Measurements from ENCODE around the gene KLHL36. TPM values are rescaled to one million over a fixed set of nuclear protein-coding genes. Genes with fewer than 3 reads are reported as not detected.

KLHL36 gene
- total RNA-seq, 1 experiment from 2014 or later: 46.0 TPM

- no peak overlapping the region for H3K27ac ChIP-seq (ENCODE audit: low read length)
- POLR2A ChIA-PET: interaction anchor here (0.6 kb wide), 1 partner anchor 36 kb away, joined by 4 read pairs; no protein-coding TSS in a partner anchor
- TF ChIP-seq SIN3A (IDR thresholded peaks at IDR 0.05; ENCODE audit: borderline replicate concordance, insufficient read depth, low read depth, low read length): no peak
- no peak for TF ChIP-seq CTCF (IDR thresholded peaks at IDR 0.05)
- no peak for TF ChIP-seq TCF7L2 (IDR thresholded peaks at IDR 0.05; ENCODE audit: low read depth, low read length)
- TF ChIP-seq POLR2AphosphoS5 (IDR thresholded peaks at IDR 0.05; ENCODE audit: low read depth, low read length): no peak
- TF ChIP-seq REST (IDR thresholded peaks at IDR 0.05; ENCODE audit: insufficient read depth in 1 of 2, low read depth in 2 of 2, low read length in 1 of 2): no peak
- BruUV-seq (replicated peaks): no TSS peak
- DNase-seq (ENCODE audit: low read depth, low spot score) (no peak), ATAC-seq (no peak)
- H3K27me3 ChIP-seq (ENCODE audit: control insufficient read depth, insufficient read depth, low read length): no peaks in the 10 kb centered on the region
- CTCF ChIA-PET: no interaction called here
- intact Hi-C loops (cut with micrococcal nuclease; ENCODE audit: unreplicated experiment): no loop called here
- no peaks in the 10 kb centered on the region for H3K9me3 ChIP-seq (ENCODE audit: control insufficient read depth, insufficient read depth, low read depth, low read length)
- no peak overlapping the region for H3K4me3 ChIP-seq (ENCODE audit: low read depth in 2 of 2, low read length in 2 of 2)
- H3K4me1 ChIP-seq (ENCODE audit: control insufficient read depth, insufficient read depth, low read length): peaks cover 6% of the 10 kb centered on the region; the same call in 1 of the 2 replicates
- in situ Hi-C loops (cut with HindIII; ENCODE audit: low pct_unique_long_range_greater_than_20kb, low sequenced_read_pairs): no loop called here
- H3K36me3 ChIP-seq (ENCODE audit: control insufficient read depth, insufficient read depth, low read length): no peaks in the 10 kb centered on the region; the same call in 1 of the 2 replicates
These were observed 4.6 kb upstream of the KLHL36 start for GRCh38 chr16:84643674-84644073.

GRCh38 chr16:84648595-84649510 lies 542 bp downstream of the KLHL36 start:
- TF ChIP-seq CTCF (IDR thresholded peaks at IDR 0.05): no peak
- no peak for TF ChIP-seq REST (IDR thresholded peaks at IDR 0.05; ENCODE audit: insufficient read depth in 1 of 2, low read depth in 2 of 2, low read length in 1 of 2)
- TF ChIP-seq TCF7L2 (IDR thresholded peaks at IDR 0.05; ENCODE audit: low read depth, low read length): no peak
- no peak for TF ChIP-seq POLR2AphosphoS5 (IDR thresholded peaks at IDR 0.05; ENCODE audit: low read depth, low read length)
- no peak for TF ChIP-seq SIN3A (IDR thresholded peaks at IDR 0.05; ENCODE audit: borderline replicate concordance, insufficient read depth, low read depth, low read length)
- in situ Hi-C loops (cut with HindIII; ENCODE audit: low pct_unique_long_range_greater_than_20kb, low sequenced_read_pairs): no loop called here

More at GRCh38 chr16:84648595-84649510, 542 bp downstream of the KLHL36 start:
- Histone ChIP-seq H3K36me3 (ENCODE audit: control insufficient read depth, insufficient read depth, low read length) (no peaks in the 10 kb centered on the region; the same call in 1 of the 2 replicates), H3K9me3 (ENCODE audit: control insufficient read depth, insufficient read depth, low read depth, low read length) (no peaks in the 10 kb centered on the region), H3K27ac (ENCODE audit: low read length) (peak overlapping the region; percentile 59), H3K4me3 (ENCODE audit: low read depth in 2 of 2, low read length in 2 of 2) (peak overlapping the region; percentile 64 to 67), H3K27me3 (ENCODE audit: control insufficient read depth, insufficient read depth, low read length) (no peaks in the 10 kb centered on the region), H3K4me1 (ENCODE audit: control insufficient read depth, insufficient read depth, low read length) (peaks cover 6% of the 10 kb centered on the region)
- ChIA-PET POLR2A (interaction anchor here (0.5 kb wide), 1 partner anchor 155 kb away, joined by 3 read pairs; no protein-coding TSS in a partner anchor), CTCF (interaction anchor here (0.6 to 0.8 kb wide), 3 partner anchors 31 to 138 kb away, joined by 3 to 7 read pairs (median 3); no protein-coding TSS in a partner anchor)
- DNase-seq (ENCODE audit: low read depth, low spot score): no peak
- intact Hi-C loops (cut with micrococcal nuclease; ENCODE audit: unreplicated experiment): no loop called here
- no TSS peak for BruUV-seq (replicated peaks)
- ATAC-seq: peak; percentile 80
